PC-9 (cell line): ENCODE results near the gene RFPL4AL1. TPM values are rescaled to one million over a fixed set of nuclear protein-coding genes. Genes with fewer than 3 reads are reported as not detected.
"Not testable (repeated sequence)": the region's sequence is repeated elsewhere in the genome, so short reads cannot be mapped to it uniquely, and the experiment has no call there.

ENCODE experiments used
- BruUV-seq: library from RNA; stranded (reverse); fragments of 400-500 nt; replicated peaks from 2 replicates; lab custom pipeline; 2021; lab: Mats Ljungman, UMichigan
- CTCF ChIA-PET: fragments of 300-600 bp; sonication (Branson Sonifier 250); formaldehyde crosslinking; loops from one replicate; lab custom pipeline; 2022; ENCODE audit warnings: antibody characterized with exemption; lab: Charles Lee
- POLR2A ChIA-PET: fragments of 300-600 bp; sonication (Branson Sonifier 250); formaldehyde crosslinking; loops from one replicate; lab custom pipeline; 2022; ENCODE audit warnings: antibody characterized with exemption; ENCODE audit not compliant: unreplicated experiment; lab: Charles Lee
- DNase-seq, 2 experiments: peaks; one replicate each; pipeline versions ENCODE4 v3.0.0 to v3.0.0-alpha.2; 2015 to 2022; ENCODE audit warnings: mixed read lengths in 1 of 2
- H2AFZ ChIP-seq: fragments of 200-600 bp; sonication (generic); 2 replicates; pipeline ENCODE4 v1.8.1; 2017; ENCODE audit warnings: antibody characterized with exemption
- H3F3A ChIP-seq: fragments of 200-600 bp; sonication (generic); 2 replicates; pipeline ENCODE4 v1.8.1; 2017; ENCODE audit warnings: antibody characterized with exemption, mild to moderate bottlenecking, low read depth; ENCODE audit not compliant: insufficient read depth
- H3K27ac ChIP-seq: fragments of 200-600 bp; sonication (generic); 2 replicates; pipeline ENCODE4 v1.6.1; 2016; ENCODE audit warnings: mixed run types
- H3K27me3 ChIP-seq: fragments of 200-600 bp; sonication (generic); 2 replicates; pipeline ENCODE4 v1.6.1; 2016; ENCODE audit warnings: low read depth, mixed run types; ENCODE audit not compliant: insufficient read depth
- H3K36me3 ChIP-seq: fragments of 200-600 bp; sonication (generic); 2 replicates; pipeline ENCODE4 v1.6.1; 2016; ENCODE audit warnings: low read depth, mixed run types
- H3K4me1 ChIP-seq: fragments of 200-600 bp; sonication (generic); replicated peaks from 2 replicates; pipeline ENCODE4 v1.6.1; 2016; ENCODE audit warnings: mixed run types; ENCODE audit not compliant: insufficient read depth
- H3K4me2 ChIP-seq: fragments of 200-600 bp; sonication (generic); 2 replicates; pipeline ENCODE4 v1.6.1; 2017; ENCODE audit warnings: mixed run types
- H3K4me3 ChIP-seq: fragments of 200-600 bp; sonication (generic); 2 replicates; pipeline ENCODE4 v1.6.1; 2016; ENCODE audit warnings: mixed run types
- H3K79me2 ChIP-seq: fragments of 200-600 bp; sonication (generic); 2 replicates; pipeline ENCODE4 v1.6.1; 2017; ENCODE audit warnings: low read depth, mixed run types
- H3K9me2 ChIP-seq: fragments of 200-600 bp; sonication (generic); 2 replicates; pipeline ENCODE4 v1.8.1; 2017; ENCODE audit warnings: mild to moderate bottlenecking; ENCODE audit not compliant: insufficient read depth
- H3K9me3 ChIP-seq: fragments of 200-600 bp; sonication (generic); 2 replicates; pipeline ENCODE4 v1.8.1; 2016; ENCODE audit warnings: low read depth; ENCODE audit not compliant: insufficient read depth
- H4K20me1 ChIP-seq: fragments of 200-600 bp; sonication (generic); 2 replicates; pipeline ENCODE4 v1.8.1; 2017; ENCODE audit not compliant: insufficient read depth
- CTCF ChIP-seq: fragments of 200-600 bp; sonication (generic); conservative IDR thresholded peaks from 2 replicates; pipeline ENCODE4 v1.6.1; 2017; ENCODE audit warnings: mixed run types, antibody characterized with exemption, mild to moderate bottlenecking, moderate library complexity
- EZH2 ChIP-seq: fragments of 200-600 bp; sonication (generic); IDR thresholded peaks from 2 replicates; pipeline ENCODE4 v1.8.0; 2017; ENCODE audit warnings: antibody characterized with exemption, low read depth
- intact Hi-C: fragments of 100-400 bp; cut with micrococcal nuclease; formaldehyde crosslinking; loops from one replicate; pipeline ENCODE4 v1.10.0; 2022; ENCODE audit not compliant: unreplicated experiment
- total RNA-seq: library from RNA; stranded (reverse); gene quantifications from 2 replicates; pipeline ENCODE4 v1.2.3, GENCODE V29; 2021

The RFPL4AL1 gene
- total RNA-seq, 1 experiment from 2014 or later: not detected

GRCh38 chr19:55753401-55753800 is 15.5 kb upstream of the RFPL4AL1 start:
- Histone ChIP-seq H3K4me3 (no peak overlapping the region), H2AFZ (no peak overlapping the region), H3F3A (no peaks in the 10 kb centered on the region), H3K79me2 (no peaks in the 10 kb centered on the region), H3K9me2 (no peaks in the 10 kb centered on the region), H4K20me1 (no peaks in the 10 kb centered on the region), H3K4me2 (no peak overlapping the region), H3K36me3 (no peaks in the 10 kb centered on the region), H3K9me3 (no peaks in the 10 kb centered on the region), H3K27me3 (peaks cover 100% of the 10 kb centered on the region), H3K4me1 (no peaks in the 10 kb centered on the region), H3K27ac (no peak overlapping the region)
- intact Hi-C loops: no loop called here
- TF ChIP-seq EZH2: no peak
- TF ChIP-seq CTCF: no peak
- CTCF ChIA-PET: no interaction called here
- POLR2A ChIA-PET: interaction anchor here (0.6 kb wide), 1 partner anchor 463 kb away, joined by 7 read pairs; no protein-coding TSS in a partner anchor
- no peak for DNase-seq
- BruUV-seq: no TSS peak

GRCh38 chr19:55756808-55757207 is 12.1 kb upstream of the RFPL4AL1 start:
- H3F3A ChIP-seq, POLR2A ChIA-PET, H2AFZ ChIP-seq: not testable (repeated sequence)

GRCh38 chr19:55758797-55759196 is 10.1 kb upstream of the RFPL4AL1 start, which contains the start of gene RFPL4A:
Gene RFPL4A, plus strand, starts transcription at chr19:55759097. Its CDS starts 2,704 bp downstream, at chr19:55761801.
- H3K9me2 ChIP-seq, BruUV-seq, DNase-seq, POLR2A ChIA-PET, H3K4me1 ChIP-seq, CTCF ChIA-PET, intact Hi-C loops, H3K79me2 ChIP-seq, H3K27ac ChIP-seq, H2AFZ ChIP-seq, H4K20me1 ChIP-seq, H3K4me2 ChIP-seq, H3K9me3 ChIP-seq, H3F3A ChIP-seq, H3K36me3 ChIP-seq, H3K4me3 ChIP-seq: not testable (repeated sequence)
- peaks cover 92% of the 10 kb centered on the region for H3K27me3 ChIP-seq

More at GRCh38 chr19:55756808-55757207, 12.1 kb upstream of the RFPL4AL1 start:
- H3K79me2 ChIP-seq, H3K4me1 ChIP-seq, H3K36me3 ChIP-seq, H4K20me1 ChIP-seq, H3K4me2 ChIP-seq, H3K4me3 ChIP-seq, H3K27ac ChIP-seq, intact Hi-C loops, H3K9me3 ChIP-seq, DNase-seq, H3K9me2 ChIP-seq, CTCF ChIA-PET, BruUV-seq: not testable (repeated sequence)
- peaks cover 95% of the 10 kb centered on the region for H3K27me3 ChIP-seq

- ChIA-PET POLR2A (no interaction called here), CTCF (no interaction called here)
- Histone ChIP-seq H3F3A (no peaks in the 10 kb centered on the region), H3K27ac (no peak overlapping the region), H3K36me3 (no peaks in the 10 kb centered on the region), H3K4me2 (no peak overlapping the region), H3K9me3 (no peaks in the 10 kb centered on the region), H3K4me1 (no peaks in the 10 kb centered on the region), H3K4me3 (no peak overlapping the region), H2AFZ (no peak overlapping the region), H3K9me2 (no peaks in the 10 kb centered on the region), H4K20me1 (no peaks in the 10 kb centered on the region), H3K27me3 (peaks cover 80% of the 10 kb centered on the region), H3K79me2 (no peaks in the 10 kb centered on the region)
- no peak for DNase-seq
- no TSS peak for BruUV-seq
- intact Hi-C loops: no loop called here
- TF ChIP-seq EZH2 (no peak), CTCF (no peak)
Observed at GRCh38 chr19:55766466-55766865, 2.5 kb upstream of the RFPL4AL1 start.

- H2AFZ ChIP-seq, BruUV-seq, H3K4me1 ChIP-seq, H3K4me2 ChIP-seq, H3K36me3 ChIP-seq, H3K9me3 ChIP-seq, H3K79me2 ChIP-seq, H3K4me3 ChIP-seq, CTCF ChIA-PET, H3K27ac ChIP-seq, H3K9me2 ChIP-seq, intact Hi-C loops, POLR2A ChIA-PET, H3F3A ChIP-seq, H4K20me1 ChIP-seq, DNase-seq: not testable (repeated sequence)
- peaks cover 61% of the 10 kb centered on the region for H3K27me3 ChIP-seq
Observed at GRCh38 chr19:55769632-55770031, 714 bp downstream of the RFPL4AL1 start.
